H54 (cell line): ENCODE results near the gene BPHL.
"Not testable (repeated sequence)": the region's sequence is repeated elsewhere in the genome, so short reads cannot be mapped to it uniquely, and the experiment has no call there.

Experiments used
- DNase-seq: peaks from one replicate; pipeline ENCODE4 v3.0.0; 2011; ENCODE audit warnings: low spot score, mixed read lengths; ENCODE audit not compliant: insufficient read length
- FAIRE-seq: peaks from 3 replicates; lab custom pipeline; 2011; peaks lifted over from hg19 to GRCh38; lab: Jason Lieb, UNC
- POLR2A ChIP-seq: IDR thresholded peaks from 2 replicates; pipeline ENCODE4 v1.6.1; 2011; ENCODE audit warnings: low read depth, mild to moderate bottlenecking, low read length

Gene BPHL

DNA sequence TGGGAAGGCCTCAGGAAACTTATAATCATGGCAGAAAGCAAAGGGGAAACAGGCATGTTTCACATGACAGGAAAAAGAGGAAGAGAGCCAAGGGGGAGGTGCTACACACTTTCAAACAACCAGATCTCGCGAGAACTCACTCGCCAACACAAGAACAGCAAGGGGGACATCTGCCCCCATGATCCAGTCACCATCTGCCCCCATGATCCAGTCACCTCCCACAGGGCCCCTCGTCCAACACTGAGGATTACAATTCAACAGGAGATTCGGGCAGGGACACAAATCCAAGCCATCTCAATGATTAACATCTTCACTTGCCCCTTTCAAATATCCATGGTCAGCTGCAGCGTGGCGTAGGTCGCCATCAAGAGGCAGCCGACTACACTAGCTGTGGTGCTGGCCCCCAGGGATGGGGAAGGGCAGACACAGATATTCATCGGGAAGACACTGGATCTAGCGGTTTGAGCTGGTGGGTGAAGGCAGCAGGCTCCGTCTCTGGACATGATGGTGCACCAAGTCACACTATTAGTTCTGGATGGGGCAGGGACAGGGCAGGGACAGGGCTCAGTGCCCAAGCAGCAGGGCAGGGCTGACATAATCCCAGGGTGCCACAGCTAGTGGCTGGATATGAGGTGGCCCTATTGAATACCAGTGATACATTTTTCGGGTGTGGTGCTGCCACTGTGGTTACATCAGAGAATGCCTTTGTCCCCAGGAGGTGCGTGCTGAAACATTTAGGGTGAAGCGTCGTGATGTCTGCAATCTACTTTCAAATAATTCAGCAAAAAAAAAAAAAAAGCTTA is 77.4 kb downstream of the BPHL start:
- FAIRE-seq (peak; percentile 66), DNase-seq (peak; percentile 37)
- TF ChIP-seq POLR2A: peak; percentile 33; the same call in 1 of the 2 replicates

DNA sequence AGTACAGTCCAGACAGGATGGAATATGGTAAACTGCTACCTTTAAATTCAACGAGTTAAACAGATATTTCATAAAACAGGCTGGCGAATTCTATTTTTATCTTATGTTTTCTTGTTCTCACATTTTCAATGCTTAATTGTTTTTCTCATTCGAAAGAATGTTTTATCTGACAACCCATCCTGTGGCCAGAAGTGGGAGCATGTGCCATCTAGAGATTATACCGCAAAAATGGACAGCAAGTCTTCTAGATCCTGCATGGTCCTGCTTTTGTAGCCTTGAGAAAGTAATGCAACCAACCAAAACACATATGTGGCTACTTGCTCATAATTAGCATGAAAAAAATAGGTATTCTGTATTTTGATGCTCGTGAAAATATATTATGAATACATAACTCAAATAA is 78.3 kb downstream of the BPHL start:
- DNase-seq: no peak
- no peak for TF ChIP-seq POLR2A
- no peak for FAIRE-seq

DNA sequence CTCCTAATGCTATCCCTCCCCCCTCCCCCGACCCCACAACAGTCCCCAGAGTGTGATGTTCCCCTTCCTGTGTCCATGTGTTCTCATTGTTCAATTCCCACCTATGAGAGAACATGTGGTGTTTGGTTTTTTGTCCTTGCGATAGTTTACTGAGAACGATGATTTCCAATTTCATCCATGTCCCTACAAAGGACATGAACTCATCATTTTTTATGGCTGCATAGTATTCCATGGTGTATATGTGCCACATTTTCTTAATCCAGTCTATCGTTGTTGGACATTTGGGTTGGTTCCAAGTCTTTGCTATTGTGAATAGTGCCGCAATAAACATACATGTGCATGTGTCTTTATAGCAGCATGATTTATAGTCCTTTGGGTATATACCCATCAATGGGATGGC is 79.2 kb downstream of the BPHL start:
- FAIRE-seq: not testable (repeated sequence)

DNA sequence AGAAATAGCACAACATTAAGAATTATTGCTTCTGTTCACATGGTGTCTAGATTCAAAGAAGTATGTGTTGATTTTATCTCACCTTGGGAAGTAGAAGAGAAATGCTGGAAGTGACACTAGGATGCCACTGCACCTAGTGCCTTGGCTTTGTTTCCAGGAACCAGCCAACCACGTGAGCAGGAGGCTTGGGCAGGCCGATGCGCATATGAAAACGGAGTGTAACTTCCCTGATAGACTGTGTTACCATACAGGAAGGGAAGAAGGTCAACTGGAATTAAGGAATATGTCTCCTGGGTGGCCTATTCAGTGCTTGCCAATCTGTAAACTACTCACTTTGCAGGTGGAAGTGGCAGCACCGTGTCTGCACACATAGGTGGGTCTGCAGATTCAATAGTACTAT is 80.9 kb downstream of the BPHL start:
- no peak for TF ChIP-seq POLR2A
- FAIRE-seq (no peak), DNase-seq (no peak)

More for the DNA sequence above, 79.2 kb downstream of the BPHL start:
- DNase-seq: not testable (repeated sequence)

DNA sequence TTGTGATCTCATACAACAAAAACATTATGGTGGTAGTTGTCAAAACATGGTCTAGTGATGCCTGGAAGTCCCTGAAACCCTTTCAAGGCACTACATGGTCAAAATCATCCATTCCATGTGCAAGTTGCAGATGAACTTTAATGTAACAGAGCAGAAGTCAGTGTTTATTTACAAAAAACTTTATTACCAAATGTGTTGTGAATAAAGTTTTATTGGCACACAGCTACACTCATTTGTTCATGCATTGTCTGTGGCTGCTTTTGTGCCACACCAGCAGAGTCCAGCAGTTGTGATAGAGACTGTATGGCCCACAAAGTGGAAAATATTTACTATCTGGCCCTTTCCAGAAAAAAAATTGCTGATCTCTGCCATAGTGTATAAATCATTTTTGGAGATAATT is 82.2 kb downstream of the BPHL start:
- FAIRE-seq (no peak), DNase-seq (no peak)
- no peak for TF ChIP-seq POLR2A

DNA sequence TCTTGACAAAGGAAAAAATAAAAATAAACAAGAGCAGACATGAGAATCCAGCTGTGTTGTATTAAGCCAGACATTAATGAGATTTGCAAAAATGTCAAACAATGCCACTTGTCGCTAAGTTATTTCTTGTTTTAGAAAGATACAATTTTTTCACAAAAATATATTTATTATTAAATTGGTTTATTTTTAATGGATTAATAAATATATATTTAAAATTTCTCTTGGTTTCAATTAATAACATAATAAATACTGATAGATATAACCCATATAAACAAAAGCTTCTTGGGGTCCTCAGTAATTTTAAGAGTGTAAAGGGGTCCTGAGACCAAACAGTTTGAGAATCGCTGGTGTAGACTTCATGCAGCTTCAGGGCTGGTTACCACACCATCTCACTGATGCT is 82.9 kb downstream of the BPHL start:
- DNase-seq (no peak), FAIRE-seq (no peak)
- TF ChIP-seq POLR2A: no peak
